T-helper 2 cell (primary cell): ENCODE data around the gene CD2BP2.
"Not testable (repeated sequence)": the region's sequence is repeated elsewhere in the genome, so short reads cannot be mapped to it uniquely, and the experiment has no call there.

Source experiments
- DNase-seq, 5 experiments: peaks; one replicate each; pipeline versions ENCODE4 v3.0.0 to v3.0.0-alpha.2; 2012 to 2022

Gene CD2BP2

DNA sequence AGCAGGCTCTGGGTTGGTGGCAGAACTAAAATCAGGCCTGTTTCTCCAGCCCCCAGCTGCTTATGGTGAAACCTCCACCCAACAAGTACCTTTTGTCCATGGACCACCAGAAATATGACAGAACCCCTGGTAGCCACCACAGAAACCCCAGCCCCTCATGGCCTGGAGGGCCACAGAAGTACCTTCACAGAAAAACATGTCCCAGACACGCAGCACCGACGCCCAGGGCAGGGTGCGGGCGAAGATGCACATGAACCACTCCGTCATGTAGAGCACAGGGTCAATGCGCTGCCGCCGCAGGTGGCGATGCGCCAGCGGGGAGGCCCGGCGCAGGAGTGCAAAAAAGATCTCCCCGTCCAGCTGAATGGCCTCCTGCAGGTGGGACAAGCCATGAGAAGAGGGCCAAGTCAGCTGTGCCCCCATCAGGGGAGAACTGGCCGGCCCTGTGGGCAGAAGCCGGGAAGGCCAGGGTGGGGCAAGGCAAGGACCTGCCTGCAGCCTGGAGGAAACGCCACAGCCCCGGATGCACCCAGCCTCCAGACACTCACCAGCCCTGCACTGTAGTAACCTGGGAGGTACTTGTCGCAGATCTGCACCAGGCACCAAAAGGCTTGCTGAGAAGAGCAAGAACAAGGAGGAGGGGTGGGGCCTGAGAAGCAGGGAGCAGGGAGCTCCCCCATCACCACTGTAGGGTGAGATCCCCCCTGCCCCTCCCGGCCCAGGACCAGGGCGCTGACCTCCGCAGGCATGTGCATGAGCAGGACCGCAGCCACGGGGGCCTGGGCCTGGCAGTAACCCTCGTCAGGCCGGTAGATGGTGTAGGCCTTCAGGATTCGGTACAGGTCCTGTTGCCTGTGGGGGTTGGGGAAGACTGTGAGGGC is 4.1 kb upstream of the CD2BP2 start:
- no peak for DNase-seq

DNA sequence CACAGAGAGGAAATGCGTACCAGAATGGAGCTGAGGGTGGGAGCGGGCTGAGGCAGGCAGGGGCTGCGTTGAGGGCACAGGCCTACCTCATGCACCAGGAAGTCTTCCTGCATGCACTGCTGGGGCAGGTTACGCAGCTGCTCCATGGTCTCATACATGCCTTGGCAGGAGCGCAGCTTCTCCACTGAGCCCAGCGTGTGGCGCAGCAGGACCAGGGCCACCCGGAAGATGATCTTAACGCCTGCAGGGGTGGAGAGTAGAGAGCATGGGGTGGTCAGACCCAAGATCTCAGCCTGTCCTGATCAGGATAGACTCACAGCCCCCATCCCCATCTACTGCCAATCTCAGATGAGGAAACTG is 3.4 kb upstream of the CD2BP2 start:
- no peak for DNase-seq

DNA sequence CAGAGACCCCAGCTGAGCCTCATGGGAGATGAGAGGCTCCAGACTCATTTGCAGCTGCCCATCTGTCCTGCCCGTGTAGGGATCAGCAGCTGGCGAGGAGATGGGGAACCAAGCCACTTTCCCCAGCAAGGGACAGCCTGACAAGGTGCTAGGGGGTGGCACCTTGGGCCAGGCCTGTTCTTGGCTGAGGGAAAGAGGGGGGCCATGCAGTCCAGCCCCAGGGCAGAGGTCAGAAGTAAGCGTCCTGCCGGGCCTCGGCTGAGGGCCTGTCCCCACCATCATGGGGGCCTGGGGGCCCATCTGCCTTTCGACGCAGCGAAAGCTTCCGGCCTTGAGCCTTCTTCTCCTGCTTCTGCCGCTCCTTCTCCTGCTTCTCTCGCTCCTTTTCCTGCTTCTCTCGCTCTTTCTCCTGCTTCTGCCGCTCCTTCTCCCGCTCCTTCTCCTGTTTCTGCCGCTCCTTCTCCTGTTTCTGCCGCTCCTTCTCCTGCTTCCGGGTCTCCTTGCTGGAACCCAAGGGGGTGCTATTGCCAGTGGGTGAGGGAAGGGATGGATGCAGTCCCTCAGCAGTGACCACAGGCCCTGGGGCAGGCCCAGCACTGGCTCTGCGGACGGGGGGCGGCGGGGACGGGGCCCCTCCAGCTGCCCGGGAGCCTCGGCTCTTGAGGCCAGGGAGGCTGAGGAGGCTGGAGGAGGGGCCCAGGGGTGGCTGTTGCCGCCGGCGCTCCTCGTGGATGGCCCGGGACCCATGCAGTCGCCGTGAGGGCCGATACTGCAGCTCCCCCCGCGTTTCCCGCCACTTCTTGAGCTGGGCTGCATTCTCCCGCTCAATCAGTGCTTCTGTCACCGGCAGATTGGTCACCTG is 2.8 kb upstream of the CD2BP2 start:
- DNase-seq, result no peak

DNA sequence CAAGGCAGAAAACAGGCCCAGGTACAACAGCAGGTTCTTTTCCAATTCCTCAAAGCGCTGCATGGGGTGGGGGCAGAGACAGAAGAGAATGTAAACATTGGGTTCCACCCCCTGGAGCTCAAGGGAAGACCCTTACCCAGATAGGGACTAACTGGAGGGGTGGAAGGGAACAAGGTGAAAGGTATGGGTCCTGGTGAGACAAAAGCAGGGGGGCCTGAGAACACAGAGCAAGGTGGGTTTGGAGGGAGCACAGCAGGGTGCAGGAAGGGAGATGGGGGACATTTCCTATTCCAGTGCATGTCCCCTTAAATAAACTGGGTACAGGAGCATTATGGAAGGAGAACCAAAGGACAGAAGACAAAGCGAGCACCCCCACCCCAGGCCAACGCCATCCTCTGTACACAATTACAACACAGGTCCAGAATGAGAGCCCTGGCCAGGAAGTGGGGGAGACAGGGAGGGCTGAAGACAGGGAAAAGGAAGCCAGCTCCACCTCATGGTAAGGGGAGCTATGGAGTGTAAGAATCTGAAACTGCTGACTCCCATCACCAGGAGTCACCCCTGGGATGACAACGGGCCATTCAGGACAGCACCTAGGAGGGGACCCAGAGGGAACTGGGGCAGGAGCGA is 2.1 kb upstream of the CD2BP2 start:
- no peak for DNase-seq

DNA sequence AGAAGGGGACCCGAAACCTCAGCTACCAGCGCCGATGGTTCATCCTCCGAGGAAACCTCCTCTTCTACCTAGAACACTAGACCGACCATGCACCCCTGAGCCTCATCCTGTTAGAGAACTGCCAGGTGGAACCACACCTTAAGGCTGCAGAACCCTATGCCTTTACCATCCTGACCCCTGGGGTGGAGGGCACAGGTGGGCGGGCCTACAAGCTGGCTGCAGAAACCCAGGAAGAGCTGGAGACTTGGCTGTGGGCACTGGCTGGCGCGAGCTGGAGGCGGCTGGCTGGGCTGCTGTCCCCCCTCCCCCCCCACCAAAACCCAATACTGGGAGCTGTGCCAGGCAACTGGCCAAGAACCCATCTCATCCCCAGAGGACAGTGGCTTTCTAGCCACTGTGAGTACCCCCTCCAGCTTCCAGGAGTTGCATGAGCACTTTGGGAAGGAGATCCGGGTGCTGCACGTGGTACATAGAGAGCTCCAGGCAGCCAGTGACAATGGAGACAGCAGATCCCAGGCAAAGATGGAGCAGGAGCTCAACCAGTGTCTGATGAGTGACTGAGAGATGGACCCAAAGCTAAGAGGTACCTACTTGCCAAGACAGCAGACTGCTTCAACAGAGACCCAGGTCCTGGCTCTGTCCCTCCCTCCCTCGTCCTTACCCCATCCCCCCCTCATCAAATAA is 1.4 kb upstream of the CD2BP2 start:
- no peak for DNase-seq

DNA sequence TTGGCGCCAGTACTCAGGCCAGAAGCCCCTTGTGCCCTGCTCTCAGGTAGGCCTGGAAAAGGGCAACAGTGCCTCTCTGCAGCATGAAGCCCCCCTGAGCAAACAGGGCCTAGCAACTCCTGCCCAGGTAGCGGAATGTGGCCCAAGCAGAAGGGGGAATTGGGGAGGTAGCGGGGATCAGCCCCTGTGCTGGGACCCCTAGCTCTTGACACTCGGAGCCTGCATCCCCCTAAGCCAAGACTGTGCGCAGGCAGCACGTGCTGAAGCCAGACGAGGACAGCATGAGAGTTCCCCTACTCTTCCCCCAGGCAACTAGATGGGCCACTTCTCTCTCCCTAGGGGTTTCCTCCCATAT is 823 bp upstream of the CD2BP2 start:
- no peak for DNase-seq

DNA sequence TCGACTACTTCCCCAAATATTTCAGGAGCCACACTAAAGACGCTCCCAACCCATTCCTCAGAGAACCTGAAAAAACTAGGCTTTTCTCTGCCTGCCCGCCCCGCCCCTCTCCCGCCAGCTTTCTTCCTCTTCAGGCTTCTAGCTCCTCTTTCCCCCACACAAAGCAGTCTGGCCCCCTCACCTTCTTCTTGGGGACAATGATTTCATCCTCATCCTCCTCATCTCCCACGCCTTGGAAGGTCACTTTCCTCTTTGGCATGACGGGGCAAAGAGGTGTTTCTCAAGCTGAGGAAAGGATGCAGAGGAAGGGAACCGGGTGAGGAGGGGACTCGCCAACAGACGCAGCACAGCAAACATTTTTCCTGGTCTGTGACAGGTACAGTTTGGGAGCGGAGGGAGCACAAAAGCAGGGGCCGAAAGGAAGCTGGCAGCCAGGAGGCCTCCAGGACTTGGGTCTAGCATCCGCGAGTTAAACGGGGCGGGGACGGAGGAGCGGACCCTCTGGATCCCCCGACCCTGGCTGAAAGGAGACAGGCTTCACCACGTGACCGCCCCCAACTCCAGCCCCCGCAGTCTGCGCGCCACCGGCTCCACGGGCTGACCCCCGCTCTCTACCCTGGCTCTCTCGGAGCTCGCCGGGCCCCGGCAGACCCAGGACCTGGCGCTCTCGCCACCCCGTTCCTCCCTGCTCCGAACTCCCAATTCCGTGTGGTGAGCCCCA is 525 bp downstream of the CD2BP2 start:
- no peak for DNase-seq

DNA sequence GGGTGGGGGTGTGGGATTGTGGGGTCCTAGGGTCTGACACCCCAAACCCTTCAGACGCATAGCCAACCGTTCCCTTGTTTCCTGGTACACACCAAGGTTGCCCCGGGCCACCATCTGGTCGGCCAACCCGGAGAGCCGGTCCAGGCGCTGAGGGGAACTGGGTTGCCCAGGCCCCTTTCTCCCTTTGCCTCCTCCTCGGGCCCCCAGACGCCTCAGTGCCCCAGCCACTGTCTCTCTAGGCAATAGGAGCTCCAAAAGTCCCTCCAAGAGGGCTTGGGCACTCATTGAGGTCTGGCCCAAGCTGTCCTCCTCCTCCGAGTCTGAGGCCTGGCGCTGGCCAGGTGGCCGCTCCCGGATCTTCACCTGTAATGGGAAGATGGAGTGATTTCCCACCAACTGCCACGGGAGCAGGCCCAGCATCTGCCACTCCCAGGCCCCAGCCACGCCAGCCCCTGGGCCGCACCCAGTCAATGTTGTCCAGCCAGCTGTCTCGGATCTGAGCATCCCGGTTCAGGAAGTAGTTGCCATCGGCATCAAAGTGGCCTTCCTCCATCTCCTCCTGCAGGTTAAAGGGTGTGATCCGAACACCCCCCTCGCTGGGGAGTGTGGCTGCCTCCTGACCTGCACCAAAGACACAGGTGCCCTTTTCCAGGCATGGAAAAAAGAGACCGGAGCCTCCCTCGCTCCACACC is 1.5 kb downstream of the CD2BP2 start:
- no peak for DNase-seq

DNA sequence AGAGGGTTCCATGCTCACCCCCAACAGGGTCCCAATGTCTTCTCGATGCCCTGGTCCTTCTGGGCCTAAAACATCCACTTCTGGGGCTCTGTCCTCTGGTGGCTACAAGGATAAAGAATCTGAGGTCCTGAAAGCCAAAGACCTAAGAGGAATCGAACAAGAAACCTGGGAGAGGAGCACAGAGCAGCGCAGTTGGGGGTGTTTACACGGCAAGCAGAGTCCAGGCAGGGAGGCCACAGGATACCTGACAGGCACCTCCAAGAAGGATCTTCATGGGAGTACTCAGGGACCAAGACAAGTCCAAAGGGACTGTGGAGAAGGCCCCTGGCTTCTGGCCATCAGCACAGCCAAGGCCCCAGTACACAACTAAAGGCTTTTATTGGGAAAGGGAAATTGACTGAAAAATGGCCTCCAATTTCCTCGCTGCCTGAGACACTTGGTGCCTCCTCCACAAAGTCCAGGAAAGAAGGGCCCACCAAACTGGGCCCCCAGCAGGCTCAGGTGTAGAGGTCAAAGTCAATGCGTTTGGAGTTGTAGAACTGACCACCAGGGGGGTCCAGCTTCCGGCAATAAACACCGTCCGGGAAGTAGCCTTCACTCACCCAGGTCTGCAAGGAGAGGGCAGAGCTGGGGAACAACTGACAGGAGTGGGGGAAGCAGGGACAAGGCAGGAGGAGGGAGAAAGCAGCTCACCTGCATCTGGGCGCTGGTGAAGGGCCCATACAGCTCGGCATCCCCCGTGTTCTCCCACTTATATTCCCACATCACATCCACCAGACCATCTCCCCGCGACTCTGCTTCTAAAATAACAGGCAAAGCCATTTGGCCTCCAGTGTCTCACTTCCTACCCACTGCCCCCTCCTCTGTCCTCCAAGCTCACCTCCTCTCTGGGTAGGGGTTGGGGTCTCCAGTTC is 2.4 kb downstream of the CD2BP2 start:
- DNase-seq, result no peak

DNA sequence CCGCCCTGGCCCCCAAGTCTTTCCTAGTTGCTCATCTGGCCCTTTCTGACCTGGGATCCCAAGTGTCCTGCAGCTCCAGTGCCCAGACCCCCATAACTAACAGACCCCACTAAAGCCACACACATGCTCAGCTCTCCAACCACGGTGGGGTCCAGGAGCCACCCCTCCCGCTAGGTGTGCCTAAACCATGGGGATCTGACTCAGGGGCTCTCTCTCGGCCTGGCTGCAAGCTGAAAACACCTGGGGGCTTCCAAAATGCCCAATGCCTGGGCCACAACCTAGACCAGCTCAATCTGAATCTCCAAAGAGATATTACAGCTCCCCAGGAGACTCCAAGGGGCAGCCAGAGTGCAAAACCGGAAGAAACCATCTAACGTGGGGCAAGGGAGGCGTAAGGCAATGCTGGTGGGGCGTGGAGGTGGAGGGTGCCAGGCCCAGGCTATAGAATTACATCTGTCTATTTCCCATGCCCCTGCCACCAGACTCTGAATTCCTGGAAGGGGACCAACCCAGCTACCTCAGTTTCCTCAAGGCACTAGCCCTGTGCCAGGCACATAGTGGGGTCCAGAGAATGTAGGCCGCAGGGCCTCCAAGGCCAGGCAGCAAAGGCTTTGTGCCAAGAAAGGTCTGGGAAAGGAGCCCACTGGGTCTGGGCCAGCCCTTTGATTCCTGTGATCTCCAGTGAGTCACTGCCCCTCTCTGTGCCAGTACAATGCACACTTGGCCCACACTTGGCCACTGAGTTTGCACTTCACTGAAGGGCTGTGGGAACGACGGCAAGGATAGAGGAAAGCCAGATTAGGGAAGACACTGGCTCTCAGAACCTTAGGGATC is 3.3 kb downstream of the CD2BP2 start:
- DNase-seq, result no peak

DNA sequence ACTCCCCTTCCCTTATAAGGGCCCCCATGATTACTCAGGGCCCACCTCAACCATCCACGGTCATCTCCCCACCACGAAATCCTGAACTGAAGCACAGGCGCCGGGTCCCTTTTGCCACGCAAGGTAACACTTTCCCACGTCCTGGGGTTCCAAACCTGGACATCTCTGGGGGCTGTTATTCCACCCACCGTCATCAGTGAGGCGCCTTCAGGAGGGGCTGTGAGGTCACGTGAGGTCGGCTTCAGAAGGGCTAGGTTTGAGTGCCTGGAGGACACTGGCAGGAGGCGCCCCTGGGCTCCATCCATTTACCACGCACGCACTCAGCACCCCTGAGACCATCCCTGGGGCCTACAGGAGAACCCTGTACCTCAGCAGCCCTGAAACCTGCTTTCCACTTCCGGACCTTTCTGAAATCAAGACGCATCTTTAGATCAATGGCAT is 4.1 kb downstream of the CD2BP2 start:
- no peak for DNase-seq

DNA sequence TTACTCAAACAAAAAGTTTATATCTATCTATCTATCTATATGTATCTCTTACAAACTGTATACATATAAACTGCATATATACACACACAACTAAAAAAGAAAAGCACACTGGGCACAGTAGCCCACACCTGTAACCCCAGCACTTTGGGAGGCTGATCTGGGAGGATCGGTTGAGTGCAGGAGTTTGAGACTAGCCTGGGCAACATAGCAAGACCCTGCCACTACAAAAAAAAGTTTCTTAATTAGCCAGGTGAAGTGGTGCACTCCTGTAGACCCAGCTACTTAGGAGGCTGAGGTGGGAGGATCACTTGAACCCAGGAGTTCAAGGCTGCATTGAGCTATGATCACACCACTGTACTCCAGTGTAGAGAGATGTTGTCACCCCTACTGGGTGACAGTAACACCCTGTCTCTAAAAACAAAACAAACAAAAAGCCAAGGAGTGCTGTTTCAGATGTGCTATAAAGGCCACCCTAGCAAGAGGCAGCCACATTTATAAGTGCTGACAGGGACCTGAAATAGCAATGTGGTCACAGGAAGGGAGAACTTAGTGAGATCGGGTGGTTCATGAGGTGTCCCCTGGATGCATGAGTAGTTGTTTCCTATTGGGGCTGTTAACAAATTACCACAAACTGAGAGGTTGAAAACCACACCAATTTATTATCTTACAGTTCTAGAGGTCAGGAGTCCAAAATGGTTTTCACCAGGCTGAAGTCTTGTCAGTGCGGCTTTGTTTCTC is 4.8 kb downstream of the CD2BP2 start:
- peak in 1 of 5 experiments; percentile 65 for DNase-seq

DNA sequence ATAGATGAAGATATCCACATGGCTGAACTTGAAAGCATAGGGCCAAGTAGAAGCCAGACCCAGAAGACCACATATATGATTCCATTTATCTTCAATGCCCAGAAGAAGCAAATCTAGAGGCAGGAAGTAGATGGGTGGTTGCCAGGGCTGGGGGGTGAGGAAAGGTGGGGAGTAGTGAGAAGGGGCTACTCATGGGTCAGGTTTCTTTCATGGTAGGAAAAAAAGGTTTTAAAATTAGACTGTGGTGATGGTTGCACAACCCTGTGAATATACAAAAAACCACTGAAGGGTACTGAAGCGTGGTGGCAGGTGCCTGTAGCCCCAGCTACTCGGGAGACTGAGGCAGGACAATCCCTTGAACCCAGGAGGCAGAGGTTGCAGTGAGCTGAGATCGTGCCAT is 5.4 kb downstream of the CD2BP2 start:
- DNase-seq, result no peak

DNA sequence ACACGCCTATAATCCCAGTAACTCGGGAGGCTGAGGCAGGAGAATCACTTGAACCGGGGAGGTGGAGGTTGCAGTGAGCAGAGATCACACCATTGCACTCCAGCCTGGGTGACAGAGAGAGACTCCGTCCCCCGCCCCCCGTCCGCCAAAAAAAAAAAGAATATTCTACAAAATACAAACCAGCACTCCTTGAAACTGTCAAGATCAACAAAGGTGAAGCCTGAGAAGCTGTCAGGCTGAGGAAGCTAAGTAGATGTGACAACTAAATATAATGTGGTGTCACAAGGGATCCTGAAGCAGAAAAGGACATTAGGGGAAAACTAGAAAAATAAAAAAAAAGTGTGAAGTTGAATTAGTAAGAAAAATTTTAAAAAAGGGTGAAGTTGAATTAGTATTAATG is 6.2 kb downstream of the CD2BP2 start:
- no peak for DNase-seq

DNA sequence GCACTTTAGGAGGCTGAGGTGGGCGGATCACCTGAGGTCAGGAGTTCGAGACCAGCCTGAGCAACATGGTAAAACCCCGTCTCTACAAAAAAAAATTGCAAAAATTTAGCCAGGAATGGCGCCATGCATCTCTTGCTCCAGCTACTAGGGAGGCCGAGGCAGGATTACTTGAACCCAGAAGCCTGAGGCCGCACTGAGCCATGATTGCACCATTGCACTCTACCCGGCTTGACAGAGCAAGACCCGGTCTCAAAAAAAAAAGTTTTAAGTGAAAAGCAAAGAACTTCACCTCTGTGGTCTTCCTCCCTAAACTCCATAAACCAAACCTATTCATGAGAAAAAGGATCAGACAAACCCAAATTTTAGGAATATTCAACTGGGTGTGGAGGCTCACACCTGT is 7.0 kb downstream of the CD2BP2 start:
- DNase-seq, result no peak

DNA sequence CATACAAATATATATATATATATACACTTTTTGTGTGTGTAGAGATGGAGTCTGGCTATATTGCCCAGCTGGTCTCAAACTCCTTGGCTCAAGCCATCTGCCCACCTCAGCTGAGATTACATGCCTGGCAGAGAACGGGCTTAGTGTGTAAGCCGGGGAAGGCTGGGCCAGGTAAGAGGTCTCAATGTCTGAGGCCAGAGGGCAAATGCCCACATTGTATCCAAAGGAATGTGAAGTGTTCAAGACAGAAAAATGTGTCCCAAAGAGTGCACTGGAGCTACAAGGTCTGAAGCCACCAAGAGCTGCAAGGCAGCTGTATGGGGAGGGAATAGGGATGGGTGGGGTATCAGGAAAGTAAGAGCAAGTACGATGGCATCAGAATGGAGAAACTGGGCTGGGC is 8.8 kb downstream of the CD2BP2 start:
- no peak for DNase-seq

DNA sequence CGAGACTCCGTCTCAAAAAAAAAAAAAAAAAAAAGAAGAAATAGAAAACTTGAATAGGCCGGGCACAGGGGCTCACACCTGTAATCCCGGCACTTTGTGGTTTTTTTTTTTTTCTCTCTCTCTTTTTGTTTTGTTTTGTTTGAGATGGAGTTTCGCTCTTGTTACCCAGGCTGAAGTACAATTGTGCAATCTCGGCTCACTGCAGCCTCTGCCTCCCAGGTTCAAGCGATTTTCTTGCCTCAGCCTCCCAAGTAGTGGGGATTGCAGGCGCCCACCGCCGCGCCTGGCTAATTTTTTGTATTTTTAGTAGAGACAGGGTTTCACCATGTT is 11.7 kb downstream of the CD2BP2 start:
- DNase-seq, result not testable (repeated sequence)

DNA sequence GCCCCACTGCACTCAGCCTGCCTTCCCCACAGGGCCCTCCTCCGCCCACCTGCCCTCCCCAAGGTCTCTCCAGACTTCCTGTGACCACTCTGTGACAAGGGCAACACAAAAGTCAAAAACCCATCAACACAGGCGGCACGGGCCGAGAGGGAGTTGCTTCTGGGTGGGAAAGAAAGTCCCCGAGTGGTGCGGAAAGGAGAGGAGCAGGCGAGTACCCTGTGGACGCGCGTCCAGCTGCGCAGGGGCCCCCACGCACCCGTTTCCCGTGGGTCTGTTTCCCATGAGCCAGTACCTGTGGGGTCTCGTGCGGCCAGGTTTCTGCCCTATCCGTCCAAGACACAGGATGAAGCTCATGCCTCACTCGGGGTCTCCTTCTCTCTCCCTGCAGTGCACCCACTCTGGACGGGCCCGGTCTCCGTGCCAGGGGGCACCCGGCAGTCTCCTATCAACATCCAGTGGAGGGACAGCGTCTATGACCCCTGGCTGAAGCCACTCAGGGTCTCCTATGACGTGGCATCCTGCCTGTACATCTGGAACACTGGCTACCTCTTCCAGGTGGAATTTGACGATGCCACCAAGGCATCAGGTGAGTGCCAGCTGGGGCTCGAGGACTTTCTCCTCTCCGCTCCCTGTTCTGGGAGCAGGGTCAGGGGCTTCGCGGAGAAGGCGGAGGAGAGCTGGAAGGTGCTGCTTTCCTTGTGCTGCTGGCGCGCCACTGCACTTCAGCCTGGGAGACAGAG is 12.2 kb downstream of the CD2BP2 start:
- no peak for DNase-seq
